Cardiac muscle cell (in vitro differentiated cells and primary cell): Measurements from ENCODE around the gene ENOX1. TPM values are rescaled to one million over a fixed set of nuclear protein-coding genes. Genes with fewer than 3 reads are reported as not detected.

Experiments used
- DNase-seq, 2 donors: peaks; one replicate each; pipeline versions ENCODE4 v3.0.0 to v3.0.0-alpha.2; 2010 to 2017; ENCODE audit warnings: low read depth in 1 of 2, low spot score in 1 of 2
- H3K27ac ChIP-seq: fragments of 200-600 bp; sonication (generic); 2 replicates; pipeline ENCODE4 v1.5.1; 2016
- H3K27me3 ChIP-seq: fragments of 200-600 bp; sonication (generic); 2 replicates; pipeline ENCODE4 v1.6.0; 2016; ENCODE audit warnings: control low read depth
- H3K36me3 ChIP-seq: fragments of 200-600 bp; sonication (generic); 2 replicates; pipeline ENCODE4 v1.5.1; 2016; ENCODE audit warnings: control low read depth
- H3K4me1 ChIP-seq: fragments of 200-600 bp; sonication (generic); 2 replicates; pipeline ENCODE4 v1.8.1; 2017; ENCODE audit warnings: low read depth, mild to moderate bottlenecking, mixed run types
- H3K4me3 ChIP-seq: fragments of 200-600 bp; sonication (generic); 2 replicates; pipeline ENCODE4 v1.5.1; 2016; ENCODE audit warnings: mild to moderate bottlenecking
- H3K9me3 ChIP-seq: fragments of 200-600 bp; sonication (generic); 2 replicates; pipeline ENCODE4 v1.5.1; 2017; ENCODE audit warnings: low read depth, mild to moderate bottlenecking, control low read depth
- CTCF ChIP-seq: IDR thresholded peaks from 2 replicates; pipeline ENCODE4 v1.5.1; 2012; ENCODE audit warnings: low read depth, mild to moderate bottlenecking, low read length
- polyA plus RNA-seq: library from polyadenylated mRNA; unstranded; fragments of >200 nt; fragmentation: Nextera tagmentation; extraction: Ambion mirVana; gene quantifications from 2 replicates; pipeline ENCODE4 v1.2.1, GENCODE V29; 2016
- total RNA-seq: library from RNA; depleted of rRNA; stranded (reverse); fragments of >200 nt; gene quantifications from 2 replicates; pipeline ENCODE4 v1.2.3, GENCODE V29; 2016

ENOX1 gene
- total and polyA plus RNA-seq, 2 experiments from 2014 or later = 2.0 to 5.1 TPM

GRCh38 chr13:43483930-43484329 is 302.8 kb downstream of the ENOX1 start:
- H3K4me3 ChIP-seq = no peak overlapping the region
- no peaks in the 10 kb centered on the region for H3K36me3 ChIP-seq
- no peak for TF ChIP-seq CTCF
- no peaks in the 10 kb centered on the region for H3K4me1 ChIP-seq
- H3K27me3 ChIP-seq = no peaks in the 10 kb centered on the region
- DNase-seq = no peak
- no peak overlapping the region for H3K27ac ChIP-seq
- no peaks in the 10 kb centered on the region for H3K9me3 ChIP-seq

- Histone ChIP-seq H3K27ac (no peak overlapping the region), H3K36me3 (no peaks in the 10 kb centered on the region), H3K4me3 (no peak overlapping the region), H3K27me3 (no peaks in the 10 kb centered on the region), H3K4me1 (no peaks in the 10 kb centered on the region), H3K9me3 (no peaks in the 10 kb centered on the region)
- no peak for DNase-seq
- TF ChIP-seq CTCF = no peak
Observed at GRCh38 chr13:43482641-43483040, 304.1 kb downstream of the ENOX1 start.

GRCh38 chr13:43482026-43482425 is 304.7 kb downstream of the ENOX1 start:
- Histone ChIP-seq H3K9me3 (no peaks in the 10 kb centered on the region), H3K4me3 (no peak overlapping the region), H3K27me3 (no peaks in the 10 kb centered on the region), H3K4me1 (no peaks in the 10 kb centered on the region), H3K36me3 (no peaks in the 10 kb centered on the region), H3K27ac (no peak overlapping the region)
- no peak for TF ChIP-seq CTCF
- DNase-seq = no peak

GRCh38 chr13:43478902-43479301 is 307.9 kb downstream of the ENOX1 start:
- Histone ChIP-seq H3K36me3 (no peaks in the 10 kb centered on the region), H3K9me3 (no peaks in the 10 kb centered on the region), H3K4me3 (no peak overlapping the region), H3K27ac (no peak overlapping the region), H3K4me1 (peaks cover 6% of the 10 kb centered on the region), H3K27me3 (no peaks in the 10 kb centered on the region)
- no peak for TF ChIP-seq CTCF
- no peak for DNase-seq

- no peak for DNase-seq
Observed at GRCh38 chr13:43478211-43478610, 308.6 kb downstream of the ENOX1 start.

More at GRCh38 chr13:43478211-43478610, 308.6 kb downstream of the ENOX1 start:
- no peak overlapping the region for H3K4me3 ChIP-seq
- H3K4me1 ChIP-seq = peaks cover 13% of the 10 kb centered on the region
- TF ChIP-seq CTCF = no peak
- H3K27ac ChIP-seq = no peak overlapping the region
- H3K27me3 ChIP-seq = no peaks in the 10 kb centered on the region
- no peaks in the 10 kb centered on the region for H3K36me3 ChIP-seq
- H3K9me3 ChIP-seq = no peaks in the 10 kb centered on the region
